Hepatocyte (in vitro differentiated cells): ENCODE data around the gene PMPCB. TPM values are rescaled to one million over a fixed set of nuclear protein-coding genes. Genes with fewer than 3 reads are reported as not detected.

Experiments
- DNase-seq: peaks from one replicate; pipeline ENCODE4 v3.0.0-alpha.2; 2016; ENCODE audit warnings: low spot score
- H2AFZ ChIP-seq: fragments of 200-600 bp; sonication (generic); 2 replicates; pipeline ENCODE4 v1.6.0; 2016; ENCODE audit warnings: antibody characterized with exemption, mild to moderate bottlenecking
- H3K27ac ChIP-seq: fragments of 200-600 bp; sonication (generic); 2 replicates; pipeline ENCODE4 v1.5.1; 2016; ENCODE audit warnings: mild to moderate bottlenecking
- H3K27me3 ChIP-seq: fragments of 200-600 bp; sonication (generic); 2 replicates; pipeline ENCODE4 v1.6.1; 2016
- H3K36me3 ChIP-seq: fragments of 200-600 bp; sonication (generic); replicated peaks from 2 replicates; pipeline ENCODE4 v1.5.1; 2016; ENCODE audit warnings: low read depth; ENCODE audit not compliant: insufficient read depth
- H3K4me1 ChIP-seq: fragments of 200-600 bp; sonication (generic); 2 replicates; pipeline ENCODE4 v1.5.1; 2016; ENCODE audit warnings: mild to moderate bottlenecking, moderate library complexity; ENCODE audit not compliant: insufficient read depth
- H3K4me2 ChIP-seq: fragments of 200-600 bp; sonication (generic); 2 replicates; pipeline ENCODE4 v1.6.0; 2016
- H3K4me3 ChIP-seq: fragments of 200-600 bp; sonication (generic); 2 replicates; pipeline ENCODE4 v1.5.1; 2016; ENCODE audit warnings: mild to moderate bottlenecking
- H3K79me2 ChIP-seq: fragments of 200-600 bp; sonication (generic); 2 replicates; pipeline ENCODE4 v1.6.0; 2017; ENCODE audit warnings: mild to moderate bottlenecking
- H3K9me2 ChIP-seq: fragments of 200-600 bp; sonication (generic); replicated peaks from 2 replicates; pipeline ENCODE4 v1.6.0; 2017; ENCODE audit warnings: mild to moderate bottlenecking; ENCODE audit not compliant: insufficient read depth
- H3K9me3 ChIP-seq: fragments of 200-600 bp; sonication (generic); 2 replicates; pipeline ENCODE4 v1.5.1; 2016; ENCODE audit warnings: low read depth, mild to moderate bottlenecking
- H4K20me1 ChIP-seq: fragments of 200-600 bp; sonication (generic); 2 replicates; pipeline ENCODE4 v1.6.0; 2016; ENCODE audit warnings: mild to moderate bottlenecking; ENCODE audit not compliant: insufficient read depth, poor library complexity, severe bottlenecking
- EZH2 ChIP-seq: fragments of 200-600 bp; sonication (generic); IDR thresholded peaks from 2 replicates; pipeline ENCODE4 v1.6.1; 2016; ENCODE audit warnings: antibody characterized with exemption, mild to moderate bottlenecking, borderline replicate concordance
- EZH2phosphoT487 ChIP-seq: fragments of 200-600 bp; sonication (generic); IDR thresholded peaks from one replicate; pipeline ENCODE4 v1.6.1; 2018; ENCODE audit warnings: antibody characterized with exemption, mild to moderate bottlenecking, low read depth, moderate library complexity; ENCODE audit not compliant: unreplicated experiment, severe bottlenecking
- WGBS: methylation state at CpG from one replicate; pipeline ENCODE4 v1.1.6; 2016; ENCODE audit warnings: low lambda C conversion rate; ENCODE audit errors: missing lambda C conversion rate; 5-methylcytosine and 5-hydroxymethylcytosine counted together
- polyA plus RNA-seq: library from polyadenylated mRNA; unstranded; fragments of >200 nt; fragmentation: Nextera tagmentation; extraction: Ambion mirVana; gene quantifications from 2 replicates; pipeline ENCODE4 v1.2.1, GENCODE V29; 2016
- total RNA-seq: library from RNA; depleted of rRNA; stranded (reverse); fragments of >200 nt; gene quantifications from 2 replicates; pipeline ENCODE4 v1.2.3, GENCODE V29; 2014
- TF ChIP-seq, protein P1 (sequence below): fragments of 200-600 bp; sonication (generic); IDR thresholded peaks from 2 replicates; pipeline ENCODE4 v1.5.1; 2016; ENCODE audit warnings: antibody characterized with exemption, mild to moderate bottlenecking; ENCODE audit not compliant: poor library complexity

The PMPCB gene
- total and polyA plus RNA-seq, 2 experiments from 2014 or later = 63.0 to 67.6 TPM

DNA sequence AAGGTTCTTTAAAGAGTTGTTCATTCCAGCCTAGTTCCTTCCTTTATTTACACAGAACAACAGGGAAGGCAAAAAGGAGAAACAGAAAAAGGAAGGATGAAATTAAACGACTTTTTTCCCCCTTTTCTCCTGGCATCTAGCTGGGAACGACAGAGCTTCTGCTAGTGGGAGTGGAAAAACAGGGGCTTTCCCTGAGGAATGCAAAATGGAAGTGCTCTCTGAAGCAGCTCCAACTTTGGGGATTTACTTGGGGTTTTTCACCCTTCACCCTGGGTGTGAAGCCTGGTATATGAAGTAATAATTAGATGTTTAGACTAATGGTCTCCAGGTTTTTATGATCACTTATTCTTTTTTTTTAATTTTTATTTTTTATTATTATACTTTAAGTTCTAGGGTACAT, 4.2 kb downstream of the PMPCB start:
- Histone ChIP-seq H4K20me1 (no peaks in the 10 kb centered on the region), H3K4me1 (peaks cover 7% of the 10 kb centered on the region), H3K36me3 (peaks cover 7% of the 10 kb centered on the region), H3K27ac (no peak overlapping the region), H3K4me3 (no peak overlapping the region), H3K79me2 (peaks cover 49% of the 10 kb centered on the region), H3K9me2 (no peaks in the 10 kb centered on the region), H3K4me2 (no peak overlapping the region), H2AFZ (no peak overlapping the region), H3K27me3 (no peaks in the 10 kb centered on the region), H3K9me3 (no peaks in the 10 kb centered on the region)
- no peak for TF ChIP-seq EZH2phosphoT487
- TF ChIP-seq EZH2 = no peak
- TF ChIP-seq, protein P1, sequence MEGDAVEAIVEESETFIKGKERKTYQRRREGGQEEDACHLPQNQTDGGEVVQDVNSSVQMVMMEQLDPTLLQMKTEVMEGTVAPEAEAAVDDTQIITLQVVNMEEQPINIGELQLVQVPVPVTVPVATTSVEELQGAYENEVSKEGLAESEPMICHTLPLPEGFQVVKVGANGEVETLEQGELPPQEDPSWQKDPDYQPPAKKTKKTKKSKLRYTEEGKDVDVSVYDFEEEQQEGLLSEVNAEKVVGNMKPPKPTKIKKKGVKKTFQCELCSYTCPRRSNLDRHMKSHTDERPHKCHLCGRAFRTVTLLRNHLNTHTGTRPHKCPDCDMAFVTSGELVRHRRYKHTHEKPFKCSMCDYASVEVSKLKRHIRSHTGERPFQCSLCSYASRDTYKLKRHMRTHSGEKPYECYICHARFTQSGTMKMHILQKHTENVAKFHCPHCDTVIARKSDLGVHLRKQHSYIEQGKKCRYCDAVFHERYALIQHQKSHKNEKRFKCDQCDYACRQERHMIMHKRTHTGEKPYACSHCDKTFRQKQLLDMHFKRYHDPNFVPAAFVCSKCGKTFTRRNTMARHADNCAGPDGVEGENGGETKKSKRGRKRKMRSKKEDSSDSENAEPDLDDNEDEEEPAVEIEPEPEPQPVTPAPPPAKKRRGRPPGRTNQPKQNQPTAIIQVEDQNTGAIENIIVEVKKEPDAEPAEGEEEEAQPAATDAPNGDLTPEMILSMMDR = no peak
- WGBS = 92% methylated on average over 2 of the region's 2 CpGs
- DNase-seq = no peak

DNA sequence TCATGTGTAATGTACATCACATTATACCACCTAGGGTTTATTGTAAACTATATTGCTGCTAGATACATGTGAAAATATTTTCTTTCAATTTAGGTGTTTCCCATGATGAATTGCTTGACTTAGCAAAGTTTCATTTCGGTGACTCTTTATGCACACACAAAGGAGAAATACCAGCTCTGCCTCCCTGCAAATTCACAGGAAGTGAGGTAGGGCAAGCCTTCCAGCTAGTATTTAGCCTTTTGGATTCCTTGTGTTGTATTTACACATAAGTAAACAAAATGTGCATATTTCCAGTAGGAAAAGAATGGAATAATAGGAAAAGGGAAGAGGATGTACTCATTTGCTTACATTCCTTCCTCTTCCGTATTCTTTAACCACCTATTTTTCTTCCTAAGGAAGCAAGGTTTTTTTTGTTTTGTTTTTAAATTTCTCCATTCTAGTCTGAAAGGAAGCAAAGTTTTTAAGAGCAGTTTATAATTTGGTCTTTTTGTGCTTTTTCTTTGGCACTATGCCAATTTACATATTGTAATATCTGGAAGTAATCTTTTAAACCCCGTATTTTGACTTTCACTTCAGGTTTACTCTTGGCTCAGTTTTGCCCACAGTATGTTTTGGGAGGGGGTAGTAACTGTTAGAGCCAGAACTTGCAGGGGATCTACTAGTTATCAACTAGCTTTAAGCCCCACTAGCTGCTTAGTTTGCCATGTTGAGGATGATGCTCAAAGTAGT, 10.4 kb downstream of the PMPCB start:
- peaks cover 10% of the 10 kb centered on the region for H3K79me2 ChIP-seq
- no peaks in the 10 kb centered on the region for H4K20me1 ChIP-seq
- H3K4me2 ChIP-seq = no peak overlapping the region
- H3K36me3 ChIP-seq = peaks cover 7% of the 10 kb centered on the region
- TF ChIP-seq EZH2 (no peak), EZH2phosphoT487 (no peak)
- TF ChIP-seq, protein P1 = no peak
- no peak for DNase-seq
- no peaks in the 10 kb centered on the region for H3K4me1 ChIP-seq
- no peak overlapping the region for H3K27ac ChIP-seq
- no peak overlapping the region for H2AFZ ChIP-seq
- H3K9me2 ChIP-seq = no peaks in the 10 kb centered on the region
- H3K9me3 ChIP-seq = no peaks in the 10 kb centered on the region
- H3K4me3 ChIP-seq = no peak overlapping the region
- 89% methylated on average over 3 of the region's 3 CpGs for WGBS
- H3K27me3 ChIP-seq = no peaks in the 10 kb centered on the region

DNA sequence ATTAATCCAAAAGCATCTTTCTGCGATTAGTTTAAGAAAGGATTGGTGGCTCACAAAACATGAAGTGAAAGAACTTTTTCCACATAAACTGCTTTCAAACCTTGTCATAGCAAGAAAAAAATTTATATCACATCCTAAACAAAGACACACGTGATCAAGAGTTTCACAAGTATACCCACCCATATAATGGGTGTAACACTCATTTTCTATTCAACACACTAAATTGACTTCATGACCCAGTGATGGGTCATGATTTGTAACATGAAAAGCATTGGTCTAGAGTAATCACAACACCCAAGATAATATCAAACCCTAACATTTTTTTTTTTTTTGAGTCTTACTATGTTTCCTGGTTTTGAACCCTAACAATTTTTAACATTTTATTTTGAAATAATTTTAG, 17.6 kb downstream of the PMPCB start:
- H3K4me3 ChIP-seq = no peak overlapping the region

More for the DNA sequence above, 17.6 kb downstream of the PMPCB start:
- TF ChIP-seq EZH2phosphoT487 (no peak), EZH2 (no peak)
- TF ChIP-seq, protein P1 = no peak
- Histone ChIP-seq H2AFZ (no peak overlapping the region), H3K4me2 (no peak overlapping the region), H3K9me2 (no peaks in the 10 kb centered on the region), H4K20me1 (no peaks in the 10 kb centered on the region), H3K79me2 (no peaks in the 10 kb centered on the region), H3K27ac (no peak overlapping the region), H3K27me3 (no peaks in the 10 kb centered on the region), H3K36me3 (peaks cover 12% of the 10 kb centered on the region), H3K9me3 (no peaks in the 10 kb centered on the region), H3K4me1 (no peaks in the 10 kb centered on the region)
- no peak for DNase-seq
- WGBS = 97% methylated on average over 2 of the region's 2 CpGs
